ENCODE data around the gene DVL2.

The DVL2 gene

DNA sequence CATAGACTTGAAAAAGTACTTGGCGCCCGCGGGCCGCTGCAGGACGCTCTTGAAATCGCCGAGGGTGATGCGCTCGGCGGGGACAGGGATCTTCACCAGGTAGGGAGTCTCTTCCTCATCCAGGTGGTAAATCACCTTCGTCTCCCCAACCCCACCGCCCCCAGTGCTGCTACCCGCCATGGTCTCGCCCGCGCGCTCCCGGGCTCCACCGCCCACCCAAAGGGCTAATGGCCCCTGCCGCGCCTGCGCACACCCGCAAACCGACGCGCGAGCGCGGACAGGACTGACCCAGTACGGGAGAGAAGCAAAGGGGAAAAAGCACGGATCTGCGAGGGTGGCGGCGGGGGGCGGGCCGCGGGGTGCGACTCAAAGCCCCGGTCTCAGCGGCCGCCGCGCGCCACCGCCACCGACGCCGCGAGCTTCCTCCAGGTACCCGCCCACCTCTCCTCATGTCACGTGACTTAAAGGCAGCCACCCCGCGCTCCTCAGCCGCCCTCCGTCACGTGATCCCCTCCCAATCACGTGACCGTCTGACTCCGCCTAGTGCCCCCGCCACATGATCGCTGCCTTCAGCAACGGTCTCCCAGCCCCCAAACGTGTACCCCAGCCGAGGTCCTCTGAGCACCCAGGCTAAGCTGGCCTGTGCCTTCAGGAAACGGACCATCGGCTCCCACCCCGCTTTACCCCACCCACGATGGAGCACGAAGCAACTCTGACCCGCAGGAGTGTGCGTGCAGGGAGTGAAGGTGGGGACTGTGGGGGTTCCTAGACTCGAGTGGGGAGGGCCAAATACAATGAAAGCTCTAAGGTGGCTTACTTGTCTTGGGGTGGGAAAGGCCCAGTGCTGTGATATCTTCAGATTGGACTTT, at the start of gene DVL2:
Gene DVL2 (minus strand): TSS at position 435 of the 869 bp plus-strand sequence. CDS start 255 bp downstream, at position 180.
- DNase-seq = peak; percentile 93 to 94

DNA sequence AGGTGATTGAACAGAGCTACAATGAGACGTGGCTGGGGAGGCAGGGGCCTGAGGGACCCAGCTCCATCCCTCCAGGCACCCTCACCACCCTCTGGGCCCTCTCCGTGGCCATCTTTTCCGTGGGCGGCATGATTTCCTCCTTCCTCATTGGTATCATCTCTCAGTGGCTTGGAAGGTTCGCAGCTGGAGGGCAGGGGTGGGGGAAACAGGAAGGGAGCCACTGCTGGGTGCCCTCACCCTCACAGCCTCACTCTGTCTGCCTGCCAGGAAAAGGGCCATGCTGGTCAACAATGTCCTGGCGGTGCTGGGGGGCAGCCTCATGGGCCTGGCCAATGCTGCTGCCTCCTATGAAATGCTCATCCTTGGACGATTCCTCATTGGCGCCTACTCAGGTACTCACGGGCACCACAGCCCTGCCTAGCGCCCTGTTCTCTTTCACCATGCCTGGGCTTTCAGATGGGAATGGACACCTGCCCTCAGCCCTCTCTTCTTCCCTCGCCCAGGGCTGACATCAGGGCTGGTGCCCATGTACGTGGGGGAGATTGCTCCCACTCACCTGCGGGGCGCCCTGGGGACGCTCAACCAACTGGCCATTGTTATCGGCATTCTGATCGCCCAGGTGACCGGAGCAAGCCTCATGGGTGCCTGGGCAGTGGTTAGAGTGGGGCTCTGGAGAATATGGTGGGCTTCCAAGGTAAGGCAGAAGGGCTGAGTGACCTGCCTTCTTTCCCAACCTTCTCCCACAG, 49.3 kb upstream of the DVL2 start:
- DNase-seq = no peak

DNA sequence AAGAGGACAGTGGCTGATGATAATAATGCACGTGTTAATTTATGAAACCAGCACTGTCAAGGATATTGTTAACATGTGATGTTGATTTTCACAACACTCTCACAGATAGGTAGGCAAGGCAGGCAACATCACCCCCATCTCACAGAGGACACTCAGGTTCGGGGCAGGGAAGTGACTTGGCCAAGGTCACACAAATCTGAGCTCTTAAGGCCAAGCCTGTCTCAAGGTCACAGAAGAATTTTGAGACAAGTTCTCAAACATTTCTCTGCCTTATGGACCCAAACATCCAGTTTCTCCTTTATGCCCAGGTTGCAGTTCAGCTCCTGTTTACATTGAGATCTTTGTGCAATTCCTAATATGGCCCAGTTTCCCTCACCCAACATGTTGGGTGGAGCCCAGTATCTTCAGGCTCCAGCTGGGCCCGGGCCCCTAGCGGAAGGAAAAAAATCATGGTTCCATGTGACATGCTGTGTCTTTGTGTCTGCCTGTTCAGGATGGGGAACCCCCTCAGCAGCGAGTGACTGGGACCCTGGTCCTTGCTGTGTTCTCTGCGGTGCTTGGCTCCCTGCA, 48.5 kb upstream of the DVL2 start:
- no peak for DNase-seq

DNA sequence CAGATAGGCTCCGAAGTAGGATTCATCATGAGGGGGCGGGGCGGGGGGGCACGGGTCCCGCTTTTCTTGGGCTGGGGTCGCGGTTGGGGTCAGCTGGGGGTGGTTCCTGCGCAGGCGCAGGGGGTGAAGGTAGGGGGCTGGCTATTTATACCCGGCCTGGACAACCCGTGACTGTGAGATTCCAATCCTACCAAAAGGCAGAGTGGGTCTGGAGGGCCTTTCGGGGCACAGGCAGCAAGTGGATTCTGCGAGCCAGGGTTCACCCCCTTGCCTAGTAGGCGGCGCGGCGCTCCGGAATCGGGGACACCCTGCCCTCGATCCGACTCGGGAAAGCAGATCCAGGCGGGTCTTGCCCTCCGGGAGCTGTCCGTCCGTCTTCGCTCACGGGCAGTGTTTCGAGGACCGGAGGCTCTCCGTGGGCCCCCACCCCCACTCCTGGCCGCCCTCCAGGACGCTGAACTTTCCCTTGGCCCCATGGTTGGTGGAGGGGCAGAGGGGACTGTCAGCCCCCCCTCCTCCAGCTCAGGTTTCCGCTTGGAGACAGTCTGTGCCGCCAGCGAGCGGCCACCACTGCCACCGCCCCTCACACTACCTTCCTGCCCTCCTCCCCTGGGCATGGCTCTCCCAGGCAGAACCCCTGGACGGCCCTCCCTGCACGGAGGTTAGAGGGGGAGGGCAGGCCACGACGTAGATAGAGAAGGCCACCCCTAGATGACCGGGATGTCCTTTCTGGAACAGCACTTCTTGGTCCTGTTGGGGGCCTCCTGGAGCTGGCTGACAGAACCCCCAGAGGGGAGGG, 47.8 kb upstream of the DVL2 start:
- no peak for DNase-seq

DNA sequence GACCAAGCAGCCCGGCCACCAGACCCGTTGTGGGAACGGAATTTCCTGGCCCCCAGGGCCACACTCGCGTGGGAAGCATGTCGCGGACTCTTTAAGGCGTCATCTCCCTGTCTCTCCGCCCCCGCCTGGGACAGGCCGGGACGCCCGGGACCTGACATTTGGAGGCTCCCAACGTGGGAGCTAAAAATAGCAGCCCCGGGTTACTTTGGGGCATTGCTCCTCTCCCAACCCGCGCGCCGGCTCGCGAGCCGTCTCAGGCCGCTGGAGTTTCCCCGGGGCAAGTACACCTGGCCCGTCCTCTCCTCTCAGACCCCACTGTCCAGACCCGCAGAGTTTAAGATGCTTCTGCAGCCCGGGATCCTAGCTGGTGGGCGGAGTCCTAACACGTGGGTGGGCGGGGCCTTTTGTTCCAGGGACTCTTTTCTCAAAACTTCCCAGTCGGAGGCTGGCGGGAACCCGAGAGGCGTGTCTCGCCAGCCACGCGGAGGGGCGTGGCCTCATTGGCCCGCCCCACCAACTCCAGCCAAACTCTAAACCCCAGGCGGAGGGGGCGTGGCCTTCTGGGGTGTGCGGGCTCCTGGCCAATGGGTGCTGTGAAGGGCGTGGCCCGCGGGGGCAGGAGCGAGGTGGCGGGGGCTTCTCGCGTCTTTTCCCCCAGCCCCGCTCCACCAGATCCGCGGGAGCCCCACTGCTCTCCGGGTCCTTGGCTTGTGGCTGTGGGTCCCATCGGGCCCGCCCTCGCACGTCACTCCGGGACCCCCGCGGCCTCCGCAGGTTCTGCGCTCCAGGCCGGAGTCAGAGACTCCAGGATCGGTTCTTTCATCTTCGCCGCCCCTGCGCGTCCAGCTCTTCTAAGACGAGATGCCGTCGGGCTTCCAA, 47.0 kb upstream of the DVL2 start, which contains the start of gene SLC2A4:
Gene SLC2A4 (plus strand): TSS at position 645 of the 879 bp plus-strand sequence. CDS start 217 bp downstream, at position 862.
- DNase-seq = peak; percentile 88 to 89

DNA sequence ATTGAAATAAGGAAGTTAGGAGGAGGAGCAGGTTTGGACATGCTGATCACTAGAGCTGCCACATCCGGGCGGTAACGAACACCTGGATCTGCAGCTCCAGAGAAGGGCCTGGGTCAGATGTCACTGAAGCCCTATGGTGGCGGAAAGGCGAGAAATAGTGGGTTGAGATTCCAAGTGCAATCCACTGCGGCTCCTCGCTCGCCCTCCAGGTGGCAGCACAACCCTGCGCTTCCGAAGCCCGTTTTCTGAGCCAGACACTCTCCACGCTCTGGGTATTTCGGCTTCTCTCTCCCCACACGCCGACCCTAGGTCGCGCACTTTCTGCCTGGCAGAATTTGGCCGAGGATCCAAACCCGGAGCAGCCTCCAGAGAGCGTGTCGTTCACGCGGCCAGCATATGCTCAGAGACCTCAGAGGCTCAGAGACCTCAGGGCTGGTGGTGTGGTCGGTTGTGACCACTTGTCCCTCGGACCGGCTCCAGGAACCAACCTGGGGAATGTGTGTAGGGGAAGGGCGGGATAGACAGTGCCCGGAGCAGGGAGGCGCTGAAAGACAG, 46.3 kb upstream of the DVL2 start:
- DNase-seq = peak; percentile 81 to 82

DNA sequence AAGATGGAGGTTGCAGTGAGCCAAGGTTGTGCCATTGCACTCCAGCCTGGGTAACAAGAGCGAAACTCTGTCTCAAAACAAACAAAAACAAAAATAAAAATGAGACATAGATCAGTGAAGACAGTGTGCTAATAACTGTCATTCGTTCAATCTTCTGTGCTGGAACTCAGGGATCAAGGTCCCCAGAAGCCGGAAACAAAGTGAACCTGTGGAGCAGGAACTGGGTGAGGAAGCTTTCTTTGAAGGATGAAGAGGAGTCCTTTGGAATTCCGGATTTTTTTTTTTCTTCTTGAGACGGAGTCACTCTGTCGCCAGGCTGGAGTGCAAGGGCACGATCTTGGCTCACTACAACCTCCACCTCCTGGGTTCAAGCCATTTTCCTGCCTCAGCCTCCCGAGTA, 45.1 kb upstream of the DVL2 start:
- DNase-seq = no peak

DNA sequence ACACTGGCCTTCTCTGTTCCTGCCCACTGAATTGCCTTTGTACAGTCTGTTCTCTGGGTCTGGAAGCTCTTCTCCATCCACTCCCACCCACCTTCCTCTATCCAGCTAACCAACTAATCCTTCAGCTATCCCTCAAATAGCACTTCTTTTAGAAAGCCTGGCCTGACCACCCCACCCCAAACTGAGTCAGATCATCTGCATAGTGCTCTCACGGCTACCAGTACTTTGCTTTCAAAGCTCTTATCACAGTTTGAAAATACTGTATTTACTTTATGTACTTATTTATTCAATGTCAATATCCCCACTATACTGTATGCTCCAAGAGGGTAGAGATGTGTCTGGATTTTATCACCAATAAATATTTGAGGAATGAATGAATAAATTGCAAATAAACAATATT, 32.5 kb upstream of the DVL2 start:
- no peak for DNase-seq

DNA sequence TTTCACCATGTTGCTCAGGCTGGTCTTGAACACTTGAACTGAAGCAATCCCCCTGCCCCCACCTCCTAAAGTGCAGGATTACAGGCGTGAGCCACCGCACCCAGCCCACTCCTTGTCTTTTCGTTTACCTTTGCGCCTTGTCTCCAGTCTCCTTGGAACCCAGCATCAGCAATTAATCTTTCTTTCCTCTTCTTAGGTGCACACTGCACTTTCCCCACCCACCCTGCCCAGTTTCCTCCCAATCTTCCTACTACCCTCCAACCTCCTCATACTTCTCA, 29.4 kb upstream of the DVL2 start:
- DNase-seq = no peak

DNA sequence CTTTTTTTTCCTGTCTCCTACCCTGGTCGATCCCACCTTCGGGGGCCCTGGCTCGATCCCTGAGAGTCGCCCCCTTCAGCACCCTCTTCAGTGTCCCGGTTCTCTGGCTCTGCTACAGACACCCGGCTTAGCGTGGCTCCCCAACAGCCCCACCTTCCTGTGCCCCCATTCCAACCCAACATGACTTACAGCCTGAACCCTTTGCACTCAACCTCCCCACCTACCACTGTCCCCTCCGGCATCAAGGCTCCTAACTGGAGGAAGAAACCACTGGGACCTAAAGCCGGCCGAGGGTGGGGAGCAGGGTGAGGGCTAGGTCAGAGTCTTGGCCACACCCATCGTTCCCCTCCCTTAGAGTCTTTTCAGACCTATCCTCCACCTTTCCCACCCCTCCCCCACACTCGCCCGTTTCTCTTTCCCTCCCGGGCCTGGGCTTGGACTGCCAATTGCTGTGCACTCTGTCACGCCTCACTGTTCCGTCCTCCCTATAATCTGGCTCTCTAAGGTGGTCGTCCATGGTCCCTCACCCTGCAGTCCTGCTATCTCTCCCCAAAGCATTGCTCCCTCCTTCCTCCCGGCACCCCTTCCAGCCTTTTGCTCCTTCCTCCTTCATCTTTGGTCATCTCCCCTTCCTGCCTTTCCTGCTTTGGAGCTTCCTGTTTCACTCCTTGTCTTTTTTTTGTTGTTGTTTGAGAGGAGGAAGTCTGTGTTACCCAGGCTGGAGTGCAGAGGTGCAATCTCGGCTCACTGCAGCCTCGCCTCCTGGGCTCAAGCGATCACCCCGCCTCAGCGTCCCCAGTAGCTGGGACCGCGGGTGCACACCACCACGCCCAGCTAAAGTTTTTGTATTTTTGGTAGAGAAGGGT, 28.9 kb upstream of the DVL2 start:
- DNase-seq = no peak

DNA sequence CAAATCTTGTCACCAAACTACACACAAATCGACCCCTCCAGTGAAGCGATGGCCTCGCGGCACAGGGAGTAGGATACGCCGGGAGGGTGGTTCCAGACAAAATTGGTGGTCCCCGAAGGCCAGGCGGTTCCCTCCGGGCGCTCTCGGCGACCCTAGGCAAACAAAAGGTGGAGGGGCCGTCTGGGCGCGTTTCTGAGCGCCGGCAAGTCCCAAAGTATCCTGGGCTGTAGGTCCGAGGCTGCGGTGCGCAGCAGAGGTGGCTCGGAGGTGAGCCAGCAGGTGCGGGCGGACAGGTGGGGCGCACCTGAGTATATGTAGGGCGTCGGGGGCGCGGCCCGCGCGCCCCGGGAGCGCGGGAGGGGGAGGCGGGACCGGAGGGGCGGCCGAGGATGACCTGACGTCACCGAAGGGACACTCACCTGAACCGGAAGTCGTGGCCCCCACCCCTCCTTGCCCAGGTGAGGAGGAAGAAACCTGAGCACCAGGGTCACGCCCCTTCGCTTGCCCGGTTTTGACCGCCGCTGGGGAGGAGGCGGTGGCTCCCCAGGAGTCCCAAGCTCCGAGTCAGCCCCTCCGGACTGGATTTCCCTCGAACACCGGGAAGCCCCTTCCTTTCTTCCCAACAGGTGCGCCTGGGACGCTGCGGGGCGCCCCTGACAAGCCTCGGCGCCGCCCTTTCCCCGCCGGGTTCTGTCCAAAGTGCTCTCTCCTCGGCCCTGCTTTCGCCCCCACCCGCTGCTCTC, 28.0 kb upstream of the DVL2 start, which contains the start of gene CLDN7:
Gene CLDN7 (minus strand): TSS at position 287 of the 743 bp plus-strand sequence. CDS start 435 bp downstream, outside the sequence.
- no peak for DNase-seq

DNA sequence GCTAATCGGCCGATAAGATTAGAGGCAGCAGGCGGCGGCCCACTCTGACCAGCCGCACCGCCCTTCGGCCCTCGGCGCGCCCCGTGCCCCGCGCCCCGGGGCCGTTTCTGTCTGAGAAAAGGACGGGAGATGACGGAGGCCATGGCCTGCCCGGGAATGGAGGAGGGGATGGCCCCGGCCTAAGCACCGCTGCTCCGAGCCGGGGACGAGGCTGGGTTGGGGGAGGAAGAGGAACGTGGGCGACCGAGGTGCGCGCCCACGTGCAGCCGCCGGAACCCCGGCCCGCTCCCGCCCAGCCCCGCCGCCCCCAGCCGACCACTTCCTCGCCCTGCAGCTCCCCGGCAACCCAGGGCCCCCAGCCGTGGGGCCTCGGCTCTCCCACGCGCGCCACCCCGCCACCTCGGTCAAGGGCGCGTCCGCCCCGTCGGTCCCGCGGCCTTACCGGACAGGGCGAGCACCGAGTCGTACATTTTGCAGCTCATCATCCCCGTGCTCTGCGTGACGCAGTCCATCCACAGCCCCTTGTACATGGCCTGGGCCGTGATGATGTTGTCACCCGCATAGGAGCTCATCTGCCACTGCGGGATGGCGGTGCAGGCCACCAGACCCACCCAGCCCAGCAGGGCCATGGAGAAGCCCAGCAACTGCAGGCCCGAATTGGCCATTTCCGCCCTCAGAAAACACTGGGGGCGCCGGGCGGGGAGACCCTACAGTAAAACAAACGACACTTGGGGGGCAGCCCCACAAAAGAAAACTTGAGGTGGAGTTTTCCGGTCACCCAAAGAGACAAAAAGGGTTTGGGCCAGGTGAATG, 27.3 kb upstream of the DVL2 start:
- DNase-seq = peak; percentile 35 to 54

DNA sequence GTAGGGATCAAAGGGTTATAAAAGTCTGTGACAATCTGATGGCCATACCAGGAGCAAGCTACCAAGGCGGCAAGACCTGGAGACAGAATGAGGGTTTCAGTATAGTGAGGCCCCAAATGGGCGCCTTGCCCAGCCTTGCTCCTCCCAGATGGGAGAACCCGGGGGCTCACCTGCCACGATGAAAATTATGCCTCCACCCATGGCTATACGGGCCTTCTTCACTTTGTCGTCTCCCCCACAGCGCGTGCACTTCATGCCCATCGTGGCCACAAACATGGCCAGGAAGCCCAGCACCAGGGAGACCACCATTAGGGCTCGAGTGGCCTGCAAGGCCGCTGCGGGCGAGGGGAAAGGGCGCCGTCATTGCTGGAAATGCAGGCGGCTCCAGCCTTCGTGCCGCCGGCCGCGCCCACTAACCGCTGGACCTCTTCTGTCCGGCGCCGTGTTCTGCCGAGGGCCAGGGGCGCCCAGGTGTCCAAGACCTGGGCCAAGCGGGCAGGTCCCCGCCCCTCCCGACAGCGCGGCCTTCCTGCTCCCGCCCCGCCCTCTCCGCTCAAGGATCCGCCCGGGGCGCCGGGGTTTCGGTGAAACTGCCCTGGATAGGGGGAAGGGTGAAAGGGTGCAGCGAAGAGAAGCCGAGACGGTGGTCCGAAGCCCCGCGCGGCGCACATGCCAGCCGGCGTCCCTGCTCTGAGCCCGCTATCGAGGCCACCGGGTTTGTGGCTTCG, 26.5 kb upstream of the DVL2 start:
- peak in 1 of 2 experiments; percentile 45 for DNase-seq

DNA sequence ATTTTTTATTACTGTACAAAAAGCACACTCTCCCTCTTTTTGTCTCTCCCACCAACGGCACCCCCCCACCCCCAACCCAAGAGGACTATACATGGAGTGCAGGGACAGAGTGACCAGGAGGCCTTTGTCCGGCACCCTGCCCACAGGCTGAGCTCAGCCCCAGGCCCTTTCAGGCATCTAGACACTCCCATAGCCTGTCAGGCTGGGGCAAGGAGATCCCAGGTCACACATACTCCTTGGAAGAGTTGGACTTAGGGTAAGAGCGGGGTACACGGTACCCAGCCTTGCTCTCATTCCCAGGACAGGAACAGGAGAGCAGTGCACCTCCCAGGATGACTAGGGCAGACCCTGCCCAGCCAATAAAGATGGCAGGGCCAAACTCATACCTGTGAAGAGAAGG, 25.8 kb upstream of the DVL2 start:
- no peak for DNase-seq

DNA sequence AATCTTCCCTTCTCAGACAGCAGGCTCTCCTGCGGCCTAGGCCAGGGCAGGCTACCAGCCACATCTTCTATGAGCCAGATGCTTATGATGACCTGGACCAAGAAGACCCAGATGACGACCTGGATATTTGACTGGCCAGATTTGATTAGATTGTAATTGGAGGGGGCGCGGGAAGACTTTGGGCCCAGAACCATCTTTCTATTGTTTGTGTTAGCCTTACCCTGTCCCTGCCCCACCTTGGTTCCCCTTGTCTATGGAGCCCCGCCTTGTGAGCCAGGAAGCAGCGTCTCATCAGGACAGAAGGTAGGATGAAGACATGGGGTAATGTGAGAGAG, 25.2 kb upstream of the DVL2 start:
- no peak for DNase-seq

DNA sequence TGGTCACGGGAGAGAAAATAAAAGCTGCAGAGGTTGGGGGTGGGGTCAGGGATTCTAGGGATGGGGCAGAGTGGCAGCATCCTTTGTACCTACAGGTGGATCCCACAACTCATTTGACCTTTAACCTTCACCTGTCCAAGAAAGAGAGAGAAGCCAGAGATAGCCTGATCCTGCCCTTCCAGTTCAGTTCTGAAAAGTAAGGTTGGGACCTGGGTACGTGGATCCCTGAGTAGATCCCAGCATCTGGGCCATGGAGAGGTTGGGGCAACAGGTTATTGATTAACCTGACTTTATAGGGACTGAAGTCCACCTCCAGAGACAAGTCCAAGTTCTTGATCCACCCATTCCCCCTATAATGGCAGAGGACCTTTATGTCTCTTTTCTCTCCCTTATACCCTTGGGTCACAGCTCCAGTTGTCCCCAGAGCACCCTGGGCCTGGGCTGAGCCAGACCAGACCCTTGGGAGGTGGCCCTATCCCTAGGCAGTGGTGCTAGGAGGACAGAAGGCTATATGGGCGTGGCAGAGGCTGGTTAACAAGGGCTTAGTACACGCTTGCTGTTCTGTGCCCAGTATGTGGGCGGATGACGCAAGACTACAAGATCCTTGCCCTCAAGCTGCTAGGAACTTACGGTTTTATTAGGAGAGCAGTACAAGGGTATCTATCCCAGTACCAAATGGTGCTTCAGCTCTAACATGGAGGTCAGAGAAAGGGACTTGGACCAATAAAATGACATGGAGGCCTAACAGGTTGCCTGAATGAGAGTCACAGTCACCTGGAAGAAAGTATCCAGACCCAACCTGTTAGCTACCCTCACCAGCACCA, 24.6 kb upstream of the DVL2 start:
- no peak for DNase-seq

DNA sequence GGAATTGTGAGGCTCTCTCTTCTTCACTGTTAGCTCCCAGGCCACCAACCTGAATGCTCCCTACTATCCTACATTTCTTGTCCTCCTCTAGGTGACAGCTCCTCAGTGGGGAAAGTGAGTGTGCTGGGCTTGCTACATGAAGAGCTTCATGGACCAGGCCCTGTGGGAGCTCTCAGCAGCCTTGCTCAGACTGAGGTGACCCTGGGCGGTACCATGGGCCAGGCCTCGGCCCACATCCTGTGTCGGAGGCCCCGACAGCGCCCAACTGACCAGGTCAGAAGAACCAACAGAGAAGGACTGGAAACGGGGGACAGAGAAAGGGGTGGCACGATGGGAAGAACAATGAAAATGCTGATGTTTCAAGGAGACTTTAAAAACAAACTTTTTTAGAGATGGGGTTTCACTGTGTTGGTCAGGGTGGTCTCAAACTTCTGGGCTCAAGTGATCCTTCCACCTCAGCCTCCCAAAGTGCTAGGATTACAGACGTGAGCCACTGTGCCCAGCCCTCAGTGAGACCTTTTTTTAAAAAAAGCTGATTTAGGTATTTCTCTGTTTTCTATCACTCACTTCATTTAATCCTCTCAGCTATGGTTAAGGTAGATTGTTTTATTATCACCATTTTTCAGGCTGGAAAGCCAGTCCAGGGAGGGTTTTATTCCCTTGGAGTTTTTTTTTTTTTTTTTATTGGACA, 22.6 kb upstream of the DVL2 start:
- no peak for DNase-seq
